IMR-90 (cell line): ENCODE measurements around the gene GFRA4. TPM values are rescaled to one million over a fixed set of nuclear protein-coding genes. Genes with fewer than 3 reads are reported as not detected.

ENCODE experiments used
- ATAC-seq: fragments of 200-7000 bp; cut with Tn5 transposase; 2 replicates; pipeline ENCODE4 v1.9.1; 2020; ENCODE audit warnings: low read depth, mild to moderate bottlenecking, moderate library complexity
- BruUV-seq: library from RNA; stranded (reverse); fragments of 400-500 nt; replicated peaks from 2 replicates; lab custom pipeline; 2021; lab: Mats Ljungman, UMichigan
- CTCF ChIA-PET: fragments of 300-600 bp; formaldehyde crosslinking; extraction: SDS; loops from one replicate; lab custom pipeline; 2021; ENCODE audit warnings: antibody characterized with exemption; lab: Yijun Ruan, JAX
- POLR2A ChIA-PET: fragments of 300-600 bp; sonication (Branson Sonifier 250); formaldehyde crosslinking; loops from one replicate; lab custom pipeline; 2022; ENCODE audit warnings: antibody characterized with exemption; ENCODE audit not compliant: unreplicated experiment; lab: Charles Lee
- DNase-seq: peaks from one replicate; pipeline ENCODE4 v3.0.0; 2013
- H2AFZ ChIP-seq: replicated peaks from 2 replicates; pipeline ENCODE3; 2013; ENCODE audit warnings: low read length, mild to moderate bottlenecking; ENCODE audit not compliant: poor library complexity
- H2AK5ac ChIP-seq: 2 replicates; pipeline ENCODE4 v1.6.1; 2013; ENCODE audit warnings: low read depth, low read length, inconsistent platforms
- H2AK9ac ChIP-seq: replicated peaks from 2 replicates; pipeline ENCODE3; 2013; ENCODE audit warnings: mild to moderate bottlenecking, low read depth, low read length, moderate library complexity; ENCODE audit not compliant: poor library complexity
- H2BK120ac ChIP-seq: 2 replicates; pipeline ENCODE4 v1.6.1; 2013; ENCODE audit warnings: low read depth, low read length, inconsistent platforms
- H2BK15ac ChIP-seq: 3 replicates; pipeline ENCODE4 v1.6.1; 2013; ENCODE audit warnings: low read depth, low read length, inconsistent platforms
- H2BK20ac ChIP-seq: 2 replicates; pipeline ENCODE4 v1.6.1; 2013; ENCODE audit warnings: low read depth, mild to moderate bottlenecking, inconsistent platforms, low read length, moderate library complexity
- H2BK5ac ChIP-seq: 2 replicates; pipeline ENCODE4 v1.6.1; 2013; ENCODE audit warnings: mild to moderate bottlenecking, low read depth, low read length, inconsistent platforms; ENCODE audit not compliant: poor library complexity, severe bottlenecking
- H3K14ac ChIP-seq: replicated peaks from 2 replicates; pipeline ENCODE4 v1.6.1; 2013; ENCODE audit warnings: low read depth, low read length, inconsistent platforms
- H3K18ac ChIP-seq: 2 replicates; pipeline ENCODE4 v1.6.1; 2013; ENCODE audit warnings: low read depth, low read length, control low read depth
- H3K23ac ChIP-seq: 2 replicates; pipeline ENCODE4 v1.6.1; 2013; ENCODE audit warnings: low read depth, low read length, inconsistent platforms
- H3K27ac ChIP-seq: 2 replicates; pipeline ENCODE4 v1.5.1; 2013; ENCODE audit warnings: mild to moderate bottlenecking, control low read depth, low read length; ENCODE audit not compliant: insufficient read depth
- H3K27me3 ChIP-seq: 2 replicates; pipeline ENCODE4 v1.6.1; 2013; ENCODE audit warnings: low read length; ENCODE audit not compliant: control insufficient read depth, insufficient read depth
- H3K36me3 ChIP-seq: 2 replicates; pipeline ENCODE4 v1.6.1; 2013; ENCODE audit warnings: low read length, mixed read lengths; ENCODE audit not compliant: control insufficient read depth, insufficient read depth
- H3K4ac ChIP-seq: 2 replicates; pipeline ENCODE4 v1.6.1; 2013; ENCODE audit warnings: low read depth, low read length, inconsistent platforms
- H3K4me1 ChIP-seq: 2 replicates; pipeline ENCODE4 v1.6.1; 2013; ENCODE audit warnings: low read length, mixed read lengths; ENCODE audit not compliant: control insufficient read depth, insufficient read depth
- H3K4me2 ChIP-seq: 2 replicates; pipeline ENCODE4 v1.6.1; 2013; ENCODE audit warnings: low read depth, mild to moderate bottlenecking, control low read depth, low read length, moderate library complexity
- H3K4me3 ChIP-seq: 2 replicates; pipeline ENCODE4 v1.5.1; 2013; ENCODE audit warnings: low read depth, mild to moderate bottlenecking, control low read depth, low read length, moderate library complexity; ENCODE audit not compliant: insufficient read depth
- H3K56ac ChIP-seq: 2 replicates; pipeline ENCODE4 v1.6.1; 2013; ENCODE audit warnings: low read length, inconsistent platforms; ENCODE audit not compliant: insufficient read depth; ENCODE audit errors: extremely low read depth
- H3K79me1 ChIP-seq, 2 experiments: 2 replicates each; pipeline ENCODE4 v1.6.1; 2013; ENCODE audit warnings: low read length in 2 of 2, inconsistent platforms in 1 of 2, low read depth in 1 of 2
- H3K9ac ChIP-seq: 2 replicates; pipeline ENCODE4 v1.6.1; 2013; ENCODE audit warnings: low read depth, low read length, control low read depth
- H3K9me1 ChIP-seq: 2 replicates; pipeline ENCODE4 v1.6.1; 2013; ENCODE audit warnings: low read length, inconsistent platforms; ENCODE audit not compliant: insufficient read depth
- H3K9me3 ChIP-seq: 2 replicates; pipeline ENCODE4 v1.6.1; 2013; ENCODE audit warnings: low read length; ENCODE audit not compliant: control insufficient read depth, insufficient read depth
- H4K20me1 ChIP-seq: 2 replicates; pipeline ENCODE4 v1.6.1; 2013; ENCODE audit warnings: low read length, inconsistent platforms; ENCODE audit not compliant: insufficient read depth
- H4K5ac ChIP-seq: 2 replicates; pipeline ENCODE4 v1.6.1; 2013; ENCODE audit warnings: mild to moderate bottlenecking, low read depth, low read length, control low read depth
- H4K8ac ChIP-seq, 2 experiments: 2 replicates each; pipeline ENCODE4 v1.6.1; 2013; ENCODE audit warnings: low read depth in 2 of 2, low read length in 2 of 2, control low read depth in 1 of 2, inconsistent platforms in 1 of 2
- H4K91ac ChIP-seq: 2 replicates; pipeline ENCODE4 v1.6.1; 2013; ENCODE audit warnings: low read depth, low read length, inconsistent platforms; ENCODE audit not compliant: insufficient read depth
- MXI1 ChIP-seq: IDR thresholded peaks from 2 replicates; pipeline ENCODE4 v1.6.1; 2012; ENCODE audit warnings: low read depth, mild to moderate bottlenecking, low read length, moderate library complexity, borderline replicate concordance
- WGBS, 2 experiments: methylation state at CpG; one replicate each; pipeline versions ENCODE4 v1.1.5 to v1.1.7; 2013; ENCODE audit warnings: missing lambda C conversion rate in 2 of 2; ENCODE audit not compliant: insufficient read length in 1 of 2; ENCODE audit errors: extremely low coverage in 2 of 2; 5-methylcytosine and 5-hydroxymethylcytosine counted together
- dilution Hi-C: fragments of 300-500 bp; cut with HindIII; formaldehyde crosslinking; loops from one replicate; pipeline ENCODE4 v1.14.3; 2018; ENCODE audit warnings: low sequenced_read_pairs; ENCODE audit not compliant: unreplicated experiment
- in situ Hi-C: fragments of 300-500 bp; cut with MboI; formaldehyde crosslinking; loops from 3 replicates; pipeline ENCODE4 v1.14.3; 2019; ENCODE audit warnings: low sequenced_read_pairs, inconsistent platforms, mixed read lengths
- intact Hi-C: fragments of 100-400 bp; cut with micrococcal nuclease; formaldehyde crosslinking; loops from 2 replicates; pipeline ENCODE4 v1.10.0; 2022
- polyA plus RNA-seq, 3 experiments: library from polyadenylated mRNA; depleted of rRNA; stranded (reverse); fragments of >200 nt; gene quantifications; 2 replicates each; pipeline ENCODE4 v1.2.3, GENCODE V29; 2012; ENCODE audit warnings: low replicate concordance in 1 of 3
- total RNA-seq: library from RNA; depleted of rRNA; stranded (reverse); fragments of >200 nt; gene quantifications from 2 replicates; pipeline ENCODE4 v1.2.3, GENCODE V29; 2012

The GFRA4 gene
- total and polyA plus RNA-seq, 2 of the 4 experiments (the other 2 are of a cell fraction), result not detected

- WGBS, 2 experiments, result 47% methylated on average over 5 of the region's 8 CpGs; no CpG with 5 or more reads in 1 of the 2 experiments
- Histone ChIP-seq H2BK5ac (no peak overlapping the region), H3K4me2 (no peak overlapping the region), H4K91ac (no peak overlapping the region), H2AK5ac (no peak overlapping the region), H3K4ac (no peak overlapping the region), H4K20me1 (0 out of 2 replicates have a peak, but pooled peaks cover 3% of the 10 kb centered on the region), H2AFZ (peak overlapping the region; percentile 87), H2BK20ac (no peak overlapping the region), H3K9me1 (no peaks in the 10 kb centered on the region), H3K79me1 (no peaks in the 10 kb centered on the region), H2BK15ac (no peak overlapping the region), H3K36me3 (no peaks in the 10 kb centered on the region), H3K4me3 (no peak overlapping the region), H2BK120ac (no peak overlapping the region), H3K27me3 (peaks cover 62% of the 10 kb centered on the region), H3K9me3 (peaks cover 5% of the 10 kb centered on the region; the same call in 1 of the 2 replicates), H3K4me1 (no peaks in the 10 kb centered on the region), H3K56ac (no peak overlapping the region), H3K18ac (no peak overlapping the region), H3K23ac (no peak overlapping the region), H4K8ac (peak overlapping the region in 1 of 2 experiments; percentile 51; a peak in 1 of 4 replicates), H3K9ac (no peak overlapping the region), H2AK9ac (no peak overlapping the region), H4K5ac (no peak overlapping the region), H3K27ac (no peak overlapping the region), H3K14ac (no peak overlapping the region)
- CTCF ChIA-PET, result no interaction called here
- dilution Hi-C loops (no loop called here), intact Hi-C loops (no loop called here), in situ Hi-C loops (no loop called here)
- POLR2A ChIA-PET, result no interaction called here
- DNase-seq (no peak), ATAC-seq (peak; percentile 44; the same call in 1 of the 2 replicates)
- no peak for TF ChIP-seq MXI1
- no TSS peak for BruUV-seq
These were observed 4.3 kb downstream of the GFRA4 start for GRCh38 chr20:3658716-3659491.
